DOHH2 (cell line): ENCODE data around the gene PTPN7.
"Not testable (repeated sequence)": the region's sequence is repeated elsewhere in the genome, so short reads cannot be mapped to it uniquely, and the experiment has no call there.

ENCODE experiments used
- H3F3A ChIP-seq: fragments of 200-600 bp; sonication (generic), shearing (Covaris generic); 2 replicates; pipeline ENCODE4 v1.6.0; 2016; ENCODE audit warnings: antibody characterized with exemption, mild to moderate bottlenecking; ENCODE audit not compliant: control insufficient read depth, insufficient read depth
- H3K27ac ChIP-seq: fragments of 200-600 bp; sonication (generic); 2 replicates; pipeline ENCODE4 v1.5.1; 2014; ENCODE audit warnings: low read depth, mild to moderate bottlenecking, low read length, moderate library complexity
- H3K27me3 ChIP-seq: fragments of 200-600 bp; sonication (generic); 2 replicates; pipeline ENCODE4 v1.6.1; 2014; ENCODE audit warnings: mild to moderate bottlenecking, low read length, mixed read lengths; ENCODE audit not compliant: control insufficient read depth
- H3K36me3 ChIP-seq: fragments of 200-600 bp; sonication (generic); 2 replicates; pipeline ENCODE4 v1.6.1; 2014; ENCODE audit warnings: mild to moderate bottlenecking, low read length, moderate library complexity, mixed read lengths; ENCODE audit not compliant: control insufficient read depth
- H3K4me1 ChIP-seq: fragments of 200-600 bp; sonication (generic); 2 replicates; pipeline ENCODE4 v1.6.1; 2014; ENCODE audit warnings: mild to moderate bottlenecking, low read length, mixed read lengths; ENCODE audit not compliant: control insufficient read depth
- H3K4me2 ChIP-seq: fragments of 200-600 bp; sonication (generic); 2 replicates; pipeline ENCODE4 v1.6.0; 2014; ENCODE audit warnings: mild to moderate bottlenecking, low read length, moderate library complexity
- H3K4me3 ChIP-seq: fragments of 200-600 bp; sonication (generic); 2 replicates; pipeline ENCODE4 v1.5.1; 2014; ENCODE audit warnings: mild to moderate bottlenecking, low read length, mixed read lengths
- H3K79me2 ChIP-seq: fragments of 200-600 bp; sonication (generic); 2 replicates; pipeline ENCODE4 v1.6.1; 2014; ENCODE audit warnings: mild to moderate bottlenecking, low read length, mixed read lengths; ENCODE audit not compliant: control insufficient read depth
- H3K9me2 ChIP-seq: fragments of 200-600 bp; sonication (generic); replicated peaks from 2 replicates; pipeline ENCODE4 v1.6.1; 2014; ENCODE audit warnings: mild to moderate bottlenecking, low read length, mixed read lengths; ENCODE audit not compliant: control insufficient read depth
- H3K9me3 ChIP-seq: fragments of 200-600 bp; sonication (generic); 2 replicates; pipeline ENCODE4 v1.6.1; 2014; ENCODE audit warnings: antibody characterized with exemption, low read length, mixed read lengths; ENCODE audit not compliant: control insufficient read depth, insufficient read depth
- H4K20me1 ChIP-seq: fragments of 200-600 bp; sonication (generic); 2 replicates; pipeline ENCODE4 v1.6.0; 2014; ENCODE audit warnings: low read depth, mild to moderate bottlenecking, antibody characterized with exemption, low read length, moderate library complexity; ENCODE audit not compliant: control insufficient read depth, insufficient read depth
- CTCF ChIP-seq: fragments of 200-600 bp; sonication (generic); IDR thresholded peaks from one replicate; pipeline ENCODE4 v1.5.1; 2014; ENCODE audit warnings: antibody characterized with exemption, mild to moderate bottlenecking, low read depth, low read length; ENCODE audit not compliant: poor library complexity, severe bottlenecking
- EZH2phosphoT487 ChIP-seq: fragments of 200-600 bp; sonication (generic); IDR thresholded peaks from 2 replicates; pipeline ENCODE4 v1.6.1; 2017; ENCODE audit warnings: borderline replicate concordance, mild to moderate bottlenecking, antibody characterized with exemption, low read length, moderate library complexity, mixed read lengths

PTPN7 gene

DNA sequence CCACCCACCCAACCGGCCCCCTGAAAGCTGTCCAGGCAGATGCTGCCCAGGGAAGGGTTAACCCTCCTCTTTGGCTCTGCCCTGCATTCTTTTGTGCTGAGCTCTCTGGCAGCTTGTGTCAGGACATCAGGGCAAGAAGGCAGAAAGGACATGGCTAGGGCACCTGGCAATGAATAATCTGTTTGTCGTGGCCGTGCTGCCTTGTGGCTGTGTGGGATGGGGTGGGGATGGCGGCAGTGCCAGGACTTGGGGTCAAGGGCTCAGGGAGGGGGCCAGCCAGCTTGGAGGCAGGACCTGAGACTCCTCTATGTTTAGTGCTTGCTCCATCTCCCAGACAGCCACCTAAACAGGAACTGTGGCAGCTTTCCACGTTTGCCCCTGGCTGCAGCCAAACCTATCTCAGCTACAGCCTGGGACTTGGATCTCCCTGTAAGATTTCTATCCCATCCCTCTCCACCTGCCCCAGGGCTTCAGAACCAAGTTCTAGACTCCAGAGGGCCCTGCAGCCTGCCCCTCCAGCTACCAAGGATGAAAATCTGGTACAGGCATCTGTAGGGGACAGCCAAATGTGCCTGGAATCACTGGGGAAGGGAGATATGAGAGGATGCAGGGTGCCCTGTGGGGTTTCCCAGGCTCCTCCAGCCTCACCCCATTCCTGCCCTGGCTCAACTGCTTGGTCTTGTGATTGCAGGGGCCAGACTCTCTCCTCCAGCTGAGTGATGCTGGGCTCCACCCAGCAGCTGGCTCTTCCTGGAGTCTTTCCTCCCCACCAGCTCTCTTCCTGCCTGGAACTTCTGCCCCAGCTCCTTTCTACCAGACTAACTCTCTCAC is 47.3 kb downstream of the PTPN7 start:
- no peak overlapping the region for H3K4me2 ChIP-seq
- no peak overlapping the region for H3K27ac ChIP-seq

DNA sequence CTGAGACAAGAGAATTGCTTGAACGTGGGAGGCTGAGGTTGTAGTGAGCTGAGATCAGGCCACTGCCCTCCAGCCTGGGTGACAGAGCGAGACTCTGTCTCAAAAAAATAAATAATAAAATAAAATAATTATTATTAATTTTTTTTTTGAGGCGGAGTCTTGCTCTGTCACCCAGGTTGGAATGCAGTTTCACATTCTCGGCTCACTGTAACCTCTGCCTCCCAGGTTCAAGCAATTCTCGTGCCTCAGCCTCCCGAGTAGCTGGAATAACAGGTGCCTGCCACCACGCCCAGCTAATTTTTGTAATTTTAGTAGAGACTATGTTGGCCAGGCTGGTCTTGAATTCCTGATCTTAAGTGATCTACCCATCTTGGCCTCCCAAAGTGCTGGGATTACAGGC is 48.8 kb downstream of the PTPN7 start:
- H3F3A ChIP-seq, H3K4me3 ChIP-seq, H3K27ac ChIP-seq, H3K4me2 ChIP-seq, H3K9me3 ChIP-seq, H3K36me3 ChIP-seq, H3K27me3 ChIP-seq, H4K20me1 ChIP-seq, H3K9me2 ChIP-seq, H3K79me2 ChIP-seq: not testable (repeated sequence)
- peaks cover 10% of the 10 kb centered on the region for H3K4me1 ChIP-seq

More for the DNA sequence above, 47.3 kb downstream of the PTPN7 start:
- Histone ChIP-seq H3K4me1 (peaks cover 10% of the 10 kb centered on the region), H3K4me3 (no peak overlapping the region), H3F3A (no peaks in the 10 kb centered on the region), H3K9me2 (no peaks in the 10 kb centered on the region), H3K27me3 (no peaks in the 10 kb centered on the region), H3K9me3 (no peaks in the 10 kb centered on the region), H4K20me1 (no peaks in the 10 kb centered on the region), H3K36me3 (no peaks in the 10 kb centered on the region), H3K79me2 (no peaks in the 10 kb centered on the region)
- TF ChIP-seq EZH2phosphoT487 = no peak
- TF ChIP-seq CTCF = no peak

GRCh38 chr1:202110977-202111376 is 49.4 kb downstream of the PTPN7 start:
- Histone ChIP-seq H3K27ac (no peak overlapping the region), H3K4me1 (peaks cover 10% of the 10 kb centered on the region)

More at GRCh38 chr1:202110977-202111376, 49.4 kb downstream of the PTPN7 start:
- Histone ChIP-seq H4K20me1 (no peaks in the 10 kb centered on the region), H3F3A (no peaks in the 10 kb centered on the region), H3K9me2 (no peaks in the 10 kb centered on the region), H3K9me3 (no peaks in the 10 kb centered on the region), H3K4me3 (no peak overlapping the region), H3K36me3 (no peaks in the 10 kb centered on the region), H3K27me3 (no peaks in the 10 kb centered on the region), H3K4me2 (no peak overlapping the region), H3K79me2 (no peaks in the 10 kb centered on the region)
- TF ChIP-seq CTCF (no peak), EZH2phosphoT487 (no peak)
